ENCODE measurements around the gene CKMT1A. TPM values are rescaled to one million over a fixed set of nuclear protein-coding genes. Genes with fewer than 3 reads are reported as not detected.
"Not testable (repeated sequence)": the region's sequence is repeated elsewhere in the genome, so short reads cannot be mapped to it uniquely, and the experiment has no call there.

CKMT1A gene
- total RNA-seq, result not detected

DNA sequence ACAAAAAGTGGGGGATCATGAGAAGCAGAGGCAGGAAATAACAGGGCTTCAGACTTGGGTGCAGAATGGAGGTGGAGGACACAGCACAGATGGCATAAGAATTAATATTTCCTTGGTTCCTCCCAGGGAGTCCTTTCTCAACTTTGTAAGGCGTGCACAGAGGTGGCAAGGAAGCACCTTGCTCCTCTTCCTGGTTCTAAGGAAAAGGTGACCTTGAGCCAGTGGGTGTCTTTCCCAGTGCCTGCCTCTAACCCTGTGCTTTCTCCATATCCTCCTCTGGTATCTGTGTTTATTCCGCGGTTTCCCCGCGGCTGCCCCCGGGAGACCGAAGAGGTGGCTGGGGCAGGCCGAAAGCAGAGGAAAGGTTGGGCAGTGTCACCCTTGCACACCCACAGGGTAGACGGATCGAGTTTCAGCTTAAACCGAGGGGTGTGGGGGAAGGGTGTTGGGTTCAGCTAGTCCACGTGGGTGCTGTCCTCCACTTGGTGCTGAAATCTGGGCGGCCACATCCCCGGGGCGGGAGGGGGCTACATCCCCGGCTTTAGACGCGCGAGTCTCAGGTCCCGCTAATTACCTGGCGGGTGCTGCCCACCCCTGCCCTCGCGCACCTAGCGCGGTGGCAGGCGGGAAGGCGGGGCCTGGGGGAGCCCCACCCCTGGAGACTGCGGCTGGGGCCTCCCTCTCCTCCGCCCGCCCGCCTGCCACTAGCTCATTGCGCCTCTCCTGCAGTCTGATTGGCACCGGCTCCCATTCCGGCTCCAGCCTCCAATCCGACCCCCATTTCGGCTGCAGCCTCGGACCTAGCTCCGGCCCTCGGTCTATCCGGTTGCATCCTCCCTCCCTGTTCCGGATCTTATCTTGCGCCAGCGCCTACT lies at the start of gene CKMT1A:
Gene CKMT1A, plus strand, starts transcription at position 712 of the 875 bp plus-strand sequence. CDS start 192 bp downstream, outside the sequence.
- CTCF ChIA-PET, POLR2A ChIA-PET: not testable (repeated sequence)

DNA sequence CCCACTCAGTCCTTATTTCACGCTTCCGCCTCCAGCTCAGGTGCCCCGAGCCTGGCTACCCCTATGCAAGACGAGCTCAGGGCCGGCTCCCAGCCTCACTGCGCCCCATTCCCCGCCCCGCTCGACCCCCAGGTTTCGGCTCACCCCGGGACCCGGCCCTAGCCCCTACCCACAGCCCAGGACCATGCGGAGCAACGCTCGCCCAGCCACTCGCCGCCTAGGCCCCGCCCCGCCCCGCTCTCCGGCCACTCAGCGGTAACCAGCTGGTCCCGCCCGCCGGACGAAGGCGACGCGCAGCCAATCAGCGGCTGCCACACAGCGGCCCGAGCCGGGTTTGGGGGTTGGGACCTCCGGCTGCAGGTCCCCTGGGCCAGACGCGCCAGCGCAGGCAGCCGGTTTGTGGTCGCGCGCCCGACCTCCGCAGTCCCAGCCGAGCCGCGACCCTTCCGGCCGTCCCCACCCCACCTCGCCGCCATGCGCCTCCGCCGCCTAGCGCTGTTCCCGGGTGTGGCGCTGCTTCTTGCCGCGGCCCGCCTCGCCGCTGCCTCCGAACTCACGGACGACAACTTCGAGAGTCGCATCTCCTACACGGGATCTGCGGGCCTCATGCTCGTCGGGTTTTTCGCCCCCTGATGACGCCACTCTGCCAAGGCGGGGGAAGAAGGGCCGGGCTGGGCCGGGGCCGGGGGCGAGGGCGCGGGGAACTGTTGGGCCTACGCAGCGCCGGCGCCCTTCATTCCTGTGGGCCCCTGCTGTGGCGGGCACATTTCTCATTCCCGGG lies 44.8 kb upstream of the CKMT1A start, which contains the start of gene CATSPER2:
Gene CATSPER2, minus strand, starts transcription at position 196 of the 781 bp plus-strand sequence. CDS start 783 bp downstream, outside the sequence.
- ChIA-PET POLR2A (no interaction called here), CTCF (no interaction called here)

- POLR2A ChIA-PET, CTCF ChIA-PET: not testable (repeated sequence)
Observed at GRCh38 chr15:43649430-43649926, 44.2 kb upstream of the CKMT1A start.

DNA sequence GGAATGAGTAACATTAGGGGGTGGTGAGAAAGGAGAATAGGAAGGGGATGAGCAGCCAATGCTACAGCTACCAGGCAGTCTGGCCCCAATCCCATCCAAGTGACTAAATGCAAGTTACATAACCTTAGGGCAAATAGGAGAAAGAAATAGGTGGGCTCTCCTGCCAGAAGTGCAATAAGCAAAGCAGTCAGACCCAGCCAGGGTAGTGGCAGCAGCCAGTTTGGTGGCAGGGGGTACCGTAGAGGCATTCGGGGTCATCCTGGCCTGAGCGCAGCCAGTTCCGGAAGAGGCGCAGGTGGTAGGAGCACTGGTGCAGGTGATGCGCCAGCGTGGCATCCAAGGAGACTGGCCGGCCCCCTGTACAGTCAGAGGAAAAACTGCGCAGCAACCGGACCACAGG lies 33.9 kb upstream of the CKMT1A start:
- CTCF ChIA-PET, POLR2A ChIA-PET: not testable (repeated sequence)

DNA sequence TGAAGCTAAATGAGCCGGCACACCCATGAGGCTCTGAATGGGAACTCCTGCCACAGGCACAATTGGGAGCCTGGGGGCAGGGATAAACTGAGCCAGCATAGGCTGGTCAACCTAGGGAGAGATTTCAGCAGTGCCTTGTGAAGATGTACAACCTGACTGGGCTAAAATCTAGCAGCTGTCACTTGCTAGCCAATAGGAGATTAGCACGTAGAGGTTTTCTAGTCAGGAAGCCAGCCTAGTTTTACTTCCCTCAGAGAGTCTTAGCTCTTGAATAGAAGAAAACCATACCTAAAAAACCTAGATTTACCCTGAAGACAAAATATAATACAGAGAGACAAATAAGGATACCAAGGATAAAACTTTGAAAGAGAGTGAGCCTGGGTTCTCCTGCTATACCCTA lies 31.4 kb upstream of the CKMT1A start:
- POLR2A ChIA-PET, CTCF ChIA-PET: not testable (repeated sequence)

GRCh38 chr15:43663333-43663732 lies 30.3 kb upstream of the CKMT1A start:
- POLR2A ChIA-PET, result not testable (repeated sequence)

DNA sequence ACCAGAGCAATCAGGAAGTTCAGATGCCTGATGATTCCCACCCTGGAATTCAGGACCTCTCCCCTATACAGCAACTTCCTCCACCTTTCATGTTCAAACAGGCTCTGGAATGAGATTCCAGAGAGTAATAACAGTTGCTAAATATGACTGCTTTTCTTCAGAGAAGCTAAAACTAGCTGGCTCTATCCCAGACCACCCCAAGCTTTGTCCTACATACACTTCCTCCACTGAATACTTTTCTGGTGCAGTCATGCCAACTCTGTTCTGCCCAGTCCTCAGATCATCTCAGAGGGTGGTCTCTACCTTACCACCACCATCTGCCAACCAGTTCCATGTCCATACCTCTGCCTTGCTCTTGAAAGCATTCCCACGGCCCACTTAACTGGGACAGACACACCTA lies 27.5 kb upstream of the CKMT1A start:
- POLR2A ChIA-PET, CTCF ChIA-PET: not testable (repeated sequence)

More at GRCh38 chr15:43663333-43663732, 30.3 kb upstream of the CKMT1A start:
- CTCF ChIA-PET, result not testable (repeated sequence)

- CTCF ChIA-PET, POLR2A ChIA-PET: not testable (repeated sequence)
Observed at GRCh38 chr15:43674175-43674574, 19.5 kb upstream of the CKMT1A start.

DNA sequence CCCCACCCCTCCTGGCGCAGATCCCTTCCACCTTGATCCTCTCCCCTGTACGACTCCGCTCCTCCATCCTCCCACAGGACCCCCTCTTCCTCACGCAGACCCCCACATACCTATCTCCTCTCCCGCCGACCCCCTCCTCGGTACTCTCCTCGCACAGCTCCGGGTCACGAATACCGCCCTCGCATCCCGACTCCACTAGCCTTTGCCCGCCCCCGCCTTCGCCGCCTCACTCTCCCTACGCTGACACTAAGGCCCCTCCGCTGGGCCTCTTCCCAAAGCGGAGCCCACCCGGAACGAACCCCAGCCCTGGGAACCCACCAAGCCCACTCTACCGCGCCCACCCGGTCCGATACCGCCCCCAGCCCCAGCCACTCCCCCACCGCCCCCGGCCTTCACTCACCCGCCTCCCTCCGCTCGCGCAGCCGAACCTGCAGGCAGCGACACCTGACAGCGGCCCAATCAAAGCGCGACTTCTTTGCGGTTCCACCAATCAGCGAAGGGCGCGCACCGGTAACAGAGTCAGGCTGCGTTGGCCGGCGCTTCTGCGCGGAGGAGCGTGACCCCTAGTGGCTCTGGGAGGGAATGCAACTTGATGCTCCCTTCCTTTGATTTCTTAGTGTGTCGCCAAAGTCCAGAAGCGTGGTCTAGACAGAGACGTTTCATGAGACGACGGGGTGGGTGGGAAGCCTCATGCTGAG lies 3.9 kb upstream of the CKMT1A start:
- POLR2A ChIA-PET, CTCF ChIA-PET: not testable (repeated sequence)

DNA sequence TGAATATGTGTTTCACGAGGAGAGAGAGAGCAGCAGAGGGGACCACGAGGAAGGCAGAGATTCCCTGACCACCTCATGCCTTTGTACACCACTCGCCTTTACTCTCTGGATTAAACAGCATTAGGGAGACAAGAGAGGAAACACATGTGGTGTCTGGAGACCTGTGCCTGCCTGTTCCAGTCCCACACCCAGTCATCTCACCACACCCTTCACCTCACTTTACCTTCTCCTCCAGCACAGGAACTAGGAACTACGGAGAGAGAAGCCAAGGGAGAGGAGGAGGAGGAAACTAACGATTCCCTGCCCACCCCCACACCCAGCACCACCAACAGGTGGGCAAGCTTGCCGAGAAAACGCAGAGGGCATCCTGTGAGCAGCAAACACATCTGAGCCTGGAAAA lies 980 bp upstream of the CKMT1A start:
- POLR2A ChIA-PET, CTCF ChIA-PET: not testable (repeated sequence)

- ChIA-PET CTCF (no interaction called here), POLR2A (no interaction called here)
Observed at GRCh38 chr15:43702174-43702573, 8.5 kb downstream of the CKMT1A start.

DNA sequence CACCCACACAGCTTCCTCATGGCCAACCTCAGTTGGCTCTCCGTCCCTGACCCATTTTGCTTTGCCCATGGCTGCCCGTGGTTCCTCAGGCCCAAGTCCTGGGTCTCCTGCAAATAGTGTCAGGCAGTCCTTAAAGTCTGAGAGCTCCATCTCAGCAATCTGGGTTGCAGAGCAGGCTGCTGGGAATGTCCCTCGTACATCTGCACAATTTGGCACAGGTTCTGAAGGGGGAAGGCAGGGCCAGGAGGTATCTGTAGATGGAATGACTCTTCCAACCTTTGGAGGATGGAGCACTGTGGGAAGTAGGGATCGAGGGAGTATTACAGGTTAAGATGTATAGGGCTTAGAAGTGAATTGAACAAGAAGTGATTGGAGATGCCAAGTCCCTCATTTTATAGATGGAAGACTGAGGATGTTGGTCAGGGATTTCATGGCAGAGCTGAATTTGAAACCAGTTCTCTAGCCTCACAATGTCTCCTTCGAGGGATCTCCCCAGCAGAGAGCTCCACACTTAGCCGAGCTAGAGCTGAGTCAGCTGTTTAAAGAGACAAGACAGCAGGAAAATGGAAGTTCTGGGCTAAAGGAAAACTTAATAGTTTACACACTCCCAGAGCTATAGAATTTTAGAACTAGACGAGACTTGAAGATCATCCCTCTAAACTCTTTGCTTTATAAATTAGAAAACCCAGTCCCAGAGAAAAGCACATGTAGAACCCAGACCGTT lies 9.2 kb downstream of the CKMT1A start:
- CTCF ChIA-PET, result no interaction called here

DNA sequence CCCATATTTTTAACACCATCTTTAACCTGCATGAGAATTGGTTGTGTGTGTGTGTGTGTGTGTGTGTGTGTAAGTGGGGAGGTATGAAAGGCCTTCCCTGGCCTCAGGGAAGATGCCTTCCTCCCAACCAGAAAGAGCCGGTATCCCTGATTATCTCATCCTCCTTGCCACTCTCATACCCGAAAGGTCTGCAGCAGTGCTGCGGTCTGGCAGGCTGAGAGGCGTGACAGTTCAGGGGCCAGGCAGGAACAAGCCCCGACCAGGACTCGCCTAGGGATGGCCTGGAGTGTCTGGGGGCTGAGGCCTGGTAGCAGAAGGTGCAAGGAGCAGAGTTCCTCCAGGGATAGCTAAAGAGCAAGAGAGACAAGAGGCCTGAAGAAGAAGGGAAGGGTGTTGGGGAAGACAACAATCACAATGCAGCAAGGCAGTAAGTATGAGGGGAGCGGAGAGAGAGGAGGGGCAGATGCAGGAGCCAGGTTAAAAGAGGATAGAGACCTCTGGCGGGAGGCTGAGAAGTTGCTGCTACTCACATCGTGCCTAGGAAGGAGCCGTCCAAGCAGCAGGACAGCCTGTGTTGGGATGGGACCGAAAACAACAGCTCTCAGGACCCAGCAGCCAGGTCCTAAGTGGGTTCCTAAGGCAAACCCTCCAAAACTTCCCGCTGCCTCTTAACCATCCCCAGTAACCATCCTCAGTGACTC lies 16.9 kb downstream of the CKMT1A start:
- POLR2A ChIA-PET, CTCF ChIA-PET: not testable (repeated sequence)

More for the DNA sequence above, 9.2 kb downstream of the CKMT1A start:
- POLR2A ChIA-PET, result no interaction called here

DNA sequence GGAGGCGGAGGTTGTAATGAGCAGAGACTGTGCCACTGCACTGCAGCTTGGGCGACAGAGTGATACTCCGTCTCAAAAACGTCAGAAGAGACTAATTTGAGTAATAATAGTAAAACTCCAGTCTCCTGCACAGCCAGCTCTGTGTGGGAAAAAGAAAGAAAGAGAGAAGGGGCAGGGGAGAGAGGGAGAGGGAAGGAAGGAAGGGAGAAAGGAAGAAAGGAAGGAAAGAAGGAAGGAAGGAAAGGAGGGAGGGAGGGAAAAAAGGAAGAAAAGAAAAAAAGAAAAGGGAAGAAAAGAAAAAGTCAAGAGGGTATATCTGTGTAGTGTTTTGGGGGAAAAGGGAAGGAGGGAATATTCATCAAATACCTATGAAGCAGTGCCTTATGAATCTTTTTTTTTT lies 29.5 kb downstream of the CKMT1A start:
- ChIA-PET POLR2A (no interaction called here), CTCF (no interaction called here)

DNA sequence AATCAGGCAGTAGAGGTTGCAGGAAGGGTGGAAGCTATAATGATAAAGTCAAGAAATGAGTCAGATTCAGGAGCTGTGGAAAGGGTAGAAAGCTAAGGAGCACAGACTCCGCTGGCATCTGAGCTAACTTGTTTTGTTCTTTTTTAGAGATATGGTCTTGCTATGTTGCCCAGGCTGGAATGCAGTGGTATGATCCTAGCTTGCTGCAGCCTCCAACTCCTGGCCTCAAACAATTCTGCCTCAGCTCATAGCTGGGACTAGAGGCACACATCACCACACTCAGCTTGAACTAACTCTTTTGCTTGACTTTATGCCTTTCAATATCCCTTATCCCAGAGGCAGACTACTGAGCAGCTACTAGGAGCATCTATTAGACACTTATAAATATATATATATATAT lies 32.6 kb downstream of the CKMT1A start:
- POLR2A ChIA-PET, CTCF ChIA-PET: not testable (repeated sequence)

GRCh38 chr15:43728053-43728725 lies 34.5 kb downstream of the CKMT1A start:
- CTCF ChIA-PET, result not testable (repeated sequence)

DNA sequence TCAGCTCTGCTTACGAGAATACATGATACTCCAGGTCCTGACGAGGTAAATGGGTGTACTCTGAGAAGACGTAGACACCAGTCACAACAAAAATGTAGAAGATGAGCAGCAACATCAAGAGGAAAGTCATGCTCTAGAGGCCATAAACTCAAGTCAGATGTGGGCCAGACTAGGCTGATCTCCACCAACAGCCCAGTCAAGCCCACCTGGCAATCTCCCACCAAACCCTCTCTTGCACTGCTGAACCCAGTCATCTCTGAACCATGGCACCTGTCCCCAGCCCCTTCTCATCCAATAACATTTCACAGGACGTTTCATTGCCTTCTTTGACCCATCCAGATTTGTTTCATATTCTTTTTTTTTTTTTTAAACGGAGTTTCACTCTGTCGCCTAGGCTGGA lies 41.8 kb downstream of the CKMT1A start:
- CTCF ChIA-PET, result no interaction called here
- POLR2A ChIA-PET, result no interaction called here

More at GRCh38 chr15:43728053-43728725, 34.5 kb downstream of the CKMT1A start:
- POLR2A ChIA-PET, result interaction anchor here (0.6 kb wide), 1 partner anchor 69 kb away, joined by 4 read pairs; no protein-coding TSS in a partner anchor

GRCh38 chr15:43746245-43746902 lies 52.7 kb downstream of the CKMT1A start, which contains the start of gene PDIA3:
PDIA3 (plus strand) TSS chr15:43746438; CDS start chr15:43746540, 102 bp downstream.
- CTCF ChIA-PET, result not testable (repeated sequence)
- POLR2A ChIA-PET, result interaction anchor here (1.2 to 1.9 kb wide), 2 partner anchors 22 to 30 kb away, joined by 3 to 5 read pairs; partner anchors contain the start of gene ELL3

Data from activated CD8-positive, alpha-beta memory T cell treated with anti-CD3 and anti-CD28 coated beads for 36 hours (primary cell).